SH-SY5Y (cell line): ENCODE data around the gene BGN.

Experiments
- GATA2 ChIP-seq: IDR thresholded peaks from 2 replicates; pipeline ENCODE4 v1.6.1; 2011; ENCODE audit warnings: mild to moderate bottlenecking, low read depth, low read length
- GATA3 ChIP-seq: IDR thresholded peaks from 2 replicates; pipeline ENCODE4 v1.6.1; 2011; ENCODE audit warnings: low read depth, mild to moderate bottlenecking, low read length, moderate library complexity

- TF ChIP-seq GATA3, result no peak
- TF ChIP-seq GATA2, result no peak
Observed at GRCh38 chrX:153511784-153512500, 17.2 kb downstream of the BGN start.
